GM23338 (cell line): ENCODE results near the gene SNX22. TPM values are rescaled to one million over a fixed set of nuclear protein-coding genes. Genes with fewer than 3 reads are reported as not detected.

Experiments used
- ATAC-seq: fragments of 200-7000 bp; cut with Tn5 transposase; 3 replicates; pipeline ENCODE4 v1.9.1; 2020
- DNase-seq: peaks from one replicate; pipeline ENCODE4 v3.0.0-alpha.2; 2015; ENCODE audit warnings: low spot score
- H2AFZ ChIP-seq: fragments of 200-600 bp; sonication (generic); 2 replicates; pipeline ENCODE4 v1.8.0; 2016; ENCODE audit warnings: antibody characterized with exemption, mild to moderate bottlenecking, moderate library complexity
- H3F3A ChIP-seq: fragments of 200-600 bp; sonication (generic); replicated peaks from 2 replicates; pipeline ENCODE4 v1.8.0; 2017; ENCODE audit warnings: antibody characterized with exemption, mixed run types, low read depth
- H3K27ac ChIP-seq: fragments of 200-600 bp; sonication (generic); 2 replicates; pipeline ENCODE4 v1.6.1; 2016; ENCODE audit warnings: low read depth
- H3K27me3 ChIP-seq: fragments of 200-600 bp; sonication (generic); 2 replicates; pipeline ENCODE4 v1.8.0; 2016; ENCODE audit warnings: mild to moderate bottlenecking, mixed run types, moderate library complexity; ENCODE audit not compliant: insufficient read depth
- H3K36me3 ChIP-seq: fragments of 200-600 bp; sonication (generic); 2 replicates; pipeline ENCODE4 v1.8.0; 2016; ENCODE audit warnings: mild to moderate bottlenecking; ENCODE audit not compliant: insufficient read depth
- H3K4me1 ChIP-seq: fragments of 200-600 bp; sonication (generic); 2 replicates; pipeline ENCODE4 v1.8.0; 2016; ENCODE audit warnings: mild to moderate bottlenecking, moderate library complexity; ENCODE audit not compliant: insufficient read depth
- H3K4me2 ChIP-seq: fragments of 200-600 bp; sonication (generic); 2 replicates; pipeline ENCODE4 v1.7.1; 2017; ENCODE audit warnings: mixed run types
- H3K4me3 ChIP-seq: fragments of 200-600 bp; sonication (generic); 2 replicates; pipeline ENCODE4 v1.6.1; 2016; ENCODE audit warnings: mixed run types
- H3K79me2 ChIP-seq: fragments of 200-600 bp; sonication (generic); replicated peaks from 2 replicates; pipeline ENCODE4 v1.8.0; 2017; ENCODE audit warnings: mild to moderate bottlenecking; ENCODE audit not compliant: insufficient read depth
- H3K9me2 ChIP-seq: fragments of 200-600 bp; sonication (generic); 2 replicates; pipeline ENCODE4 v1.8.0; 2017; ENCODE audit not compliant: insufficient read depth
- H4K20me1 ChIP-seq: fragments of 200-600 bp; sonication (generic); replicated peaks from 2 replicates; pipeline ENCODE4 v1.8.0; 2017; ENCODE audit warnings: mild to moderate bottlenecking; ENCODE audit not compliant: insufficient read depth
- H3K27ac Mint-ChIP-seq: 2 replicates; pipeline ENCODE4 v1.8.0; 2020; ENCODE audit warnings: inconsistent platforms, mild to moderate bottlenecking, moderate library complexity, mixed read lengths
- H3K27me3 Mint-ChIP-seq: 3 replicates; pipeline ENCODE4 v1.8.0; 2022; ENCODE audit warnings: low read depth, mild to moderate bottlenecking, moderate library complexity, mixed read lengths, inconsistent platforms; ENCODE audit not compliant: insufficient read depth, poor library complexity
- H3K36me3 Mint-ChIP-seq: 3 replicates; pipeline ENCODE4 v1.8.0; 2021; ENCODE audit warnings: low read depth, mild to moderate bottlenecking, inconsistent platforms, moderate library complexity, mixed read lengths
- H3K4me1 Mint-ChIP-seq: 3 replicates; pipeline ENCODE4 v1.8.0; 2020; ENCODE audit warnings: mild to moderate bottlenecking, inconsistent platforms, mixed read lengths
- H3K4me3 Mint-ChIP-seq: 3 replicates; pipeline ENCODE4 v1.8.0; 2021; ENCODE audit warnings: moderate library complexity, mild to moderate bottlenecking, inconsistent platforms, mixed read lengths
- H3K9me3 Mint-ChIP-seq: 3 replicates; pipeline ENCODE4 v1.8.0; 2020; ENCODE audit warnings: moderate library complexity, mild to moderate bottlenecking, inconsistent platforms, mixed read lengths
- CREB1 ChIP-seq: fragments of 250-450 bp; sonication (Bioruptor Pico); IDR thresholded peaks from 2 replicates; pipeline ENCODE4 v1.5.0; 2020; ENCODE audit warnings: low read depth, mild to moderate bottlenecking, moderate library complexity
- CTCF ChIP-seq, 2 experiments: fragments of 200-600 bp in 1 of 2; sonication (generic) in 1 of 2; conservative IDR thresholded peaks; 2 replicates each; pipeline versions ENCODE4 v1.5.1 to v1.6.1; 2016 to 2017; ENCODE audit warnings: antibody characterized with exemption in 2 of 2, low read depth in 2 of 2, mild to moderate bottlenecking in 2 of 2, moderate library complexity in 1 of 2
- EZH2 ChIP-seq: fragments of 200-600 bp; sonication (generic); IDR thresholded peaks from one replicate; pipeline ENCODE4 v1.8.0; 2017; ENCODE audit warnings: antibody characterized with exemption, mild to moderate bottlenecking, low read depth; ENCODE audit not compliant: unreplicated experiment
- EZH2phosphoT487 ChIP-seq: fragments of 200-600 bp; sonication (generic); IDR thresholded peaks from one replicate; pipeline ENCODE4 v1.8.1; 2018; ENCODE audit warnings: antibody characterized with exemption; ENCODE audit not compliant: unreplicated experiment
- JUNB ChIP-seq: IDR thresholded peaks from one replicate; pipeline ENCODE4 v1.6.1; 2016; ENCODE audit warnings: antibody characterized with exemption; ENCODE audit not compliant: unreplicated experiment
- POLR2AphosphoS5 ChIP-seq: IDR thresholded peaks from 2 replicates; pipeline ENCODE4 v1.6.1; 2016; ENCODE audit warnings: antibody characterized with exemption, low read depth
- REST ChIP-seq: IDR thresholded peaks from one replicate; pipeline ENCODE4 v1.6.1; 2018; ENCODE audit warnings: antibody characterized with exemption; ENCODE audit not compliant: unreplicated experiment
- STAT1 ChIP-seq: IDR thresholded peaks from one replicate; pipeline ENCODE4 v1.6.1; 2016; ENCODE audit warnings: antibody characterized with exemption; ENCODE audit not compliant: unreplicated experiment
- ZNF114 ChIP-seq: fragments of 250-450 bp; sonication (Bioruptor Pico); IDR thresholded peaks from 2 replicates; pipeline ENCODE4 v1.5.0; 2020; ENCODE audit warnings: mild to moderate bottlenecking, moderate library complexity
- ZNF331 ChIP-seq: fragments of 250-450 bp; sonication (Bioruptor Pico); IDR thresholded peaks from 2 replicates; pipeline ENCODE4 v1.5.0; 2020; ENCODE audit warnings: low read depth, mild to moderate bottlenecking, moderate library complexity
- polyA plus RNA-seq: library from polyadenylated mRNA; unstranded; fragments of >200 nt; fragmentation: Nextera tagmentation; extraction: Ambion mirVana; gene quantifications from 2 replicates; pipeline ENCODE4 v1.2.1, GENCODE V29; 2016
- total RNA-seq: library from RNA; depleted of rRNA; stranded (reverse); fragments of >200 nt; shearing (Covaris generic); gene quantifications from 2 replicates; pipeline ENCODE4 v1.2.3, GENCODE V29; 2014

Gene SNX22
- total and polyA plus RNA-seq, 2 experiments from 2014 or later: 3.7 to 5.7 TPM

GRCh38 chr15:64146885-64147681, 4.4 kb upstream of the SNX22 start (continued):
- TF ChIP-seq REST (no peak), STAT1 (no peak), ZNF114 (CRISPR knock-in tag) (no peak), POLR2AphosphoS5 (no peak), ZNF331 (CRISPR knock-in tag) (no peak), JUNB (no peak)

GRCh38 chr15:64148168-64148567, 3.4 kb upstream of the SNX22 start:
- Histone ChIP-seq H3K27ac (no peak overlapping the region), H4K20me1 (no peaks in the 10 kb centered on the region), H3K9me2 (no peaks in the 10 kb centered on the region), H3K4me1 (peaks cover 6% of the 10 kb centered on the region), H3K79me2 (no peaks in the 10 kb centered on the region), H3K36me3 (no peaks in the 10 kb centered on the region), H3K4me3 (no peak overlapping the region), H3K4me2 (no peak overlapping the region), H2AFZ (no peak overlapping the region), H3F3A (no peaks in the 10 kb centered on the region; the same call in 1 of the 2 replicates), H3K27me3 (peaks cover 16% of the 10 kb centered on the region)
- H3K4me1 Mint-ChIP-seq: peaks cover 14% of the 10 kb centered on the region
- H3K9me3 Mint-ChIP-seq: no peaks in the 10 kb centered on the region
- H3K4me3 Mint-ChIP-seq: no peak overlapping the region
- DNase-seq: no peak
- H3K27me3 Mint-ChIP-seq: peaks cover 14% of the 10 kb centered on the region
- no peaks in the 10 kb centered on the region; the same call in 2 of the 3 replicates for H3K36me3 Mint-ChIP-seq
- no peak overlapping the region for H3K27ac Mint-ChIP-seq
- no peak for ATAC-seq
- TF ChIP-seq CTCF (conservative IDR thresholded peaks at IDR 0.05; ENCODE audit: low read depth in 2 of 2) (no peak), STAT1 (no peak), ZNF114 (CRISPR knock-in tag) (no peak), EZH2 (no peak), EZH2phosphoT487 (no peak), REST (no peak), ZNF331 (CRISPR knock-in tag) (no peak), JUNB (no peak), CREB1 (CRISPR knock-in tag) (no peak)
